ACC112 (cell line): ENCODE data around the gene CFAP70.

Experiments used
- H2AFZ ChIP-seq: fragments of 200-600 bp; sonication (generic); one replicate; pipeline ENCODE4 v1.6.0; 2017; ENCODE audit warnings: antibody characterized with exemption, low read length; ENCODE audit not compliant: unreplicated experiment
- H3K27ac ChIP-seq: fragments of 200-600 bp; sonication (generic); 2 replicates; pipeline ENCODE4 v1.5.1; 2014; ENCODE audit warnings: low read depth, mild to moderate bottlenecking, antibody characterized with exemption, low read length, moderate library complexity
- H3K27me3 ChIP-seq: fragments of 200-600 bp; sonication (generic); 2 replicates; pipeline ENCODE4 v1.6.1; 2014; ENCODE audit warnings: mild to moderate bottlenecking, antibody characterized with exemption, low read length, moderate library complexity, mixed read lengths; ENCODE audit not compliant: insufficient read depth
- H3K36me3 ChIP-seq: fragments of 200-600 bp; sonication (generic); 2 replicates; pipeline ENCODE4 v1.6.1; 2016; ENCODE audit warnings: mild to moderate bottlenecking, antibody characterized with exemption, low read length, moderate library complexity, mixed read lengths; ENCODE audit not compliant: insufficient read depth
- H3K4me1 ChIP-seq: fragments of 200-600 bp; sonication (generic); one replicate; pipeline ENCODE4 v1.6.1; 2016; ENCODE audit warnings: low read length, mixed read lengths; ENCODE audit not compliant: insufficient read depth, unreplicated experiment, control insufficient read depth
- H3K4me3 ChIP-seq: fragments of 200-600 bp; sonication (generic); 2 replicates; pipeline ENCODE4 v1.5.1; 2014; ENCODE audit warnings: mild to moderate bottlenecking, low read depth, low read length
- H3K79me2 ChIP-seq: fragments of 200-600 bp; sonication (generic); one replicate; pipeline ENCODE4 v1.6.0; 2016; ENCODE audit warnings: low read length; ENCODE audit not compliant: control insufficient read depth, unreplicated experiment, insufficient read depth

Gene CFAP70

GRCh38 chr10:73386583-73386982 is 27.9 kb upstream of the CFAP70 start:
- Histone ChIP-seq H3K4me3 (no peak overlapping the region), H2AFZ (no peak overlapping the region), H3K4me1 (no peaks in the 10 kb centered on the region), H3K36me3 (peaks cover 32% of the 10 kb centered on the region), H3K27me3 (no peaks in the 10 kb centered on the region), H3K27ac (no peak overlapping the region), H3K79me2 (peaks cover 11% of the 10 kb centered on the region)

GRCh38 chr10:73379064-73379748 is 20.5 kb upstream of the CFAP70 start:
- H3K79me2 ChIP-seq, result no peaks in the 10 kb centered on the region
- H3K4me3 ChIP-seq, result no peak overlapping the region
- H3K4me1 ChIP-seq, result peaks cover 3% of the 10 kb centered on the region
- H3K36me3 ChIP-seq, result peaks cover 37% of the 10 kb centered on the region
- H3K27ac ChIP-seq, result no peak overlapping the region
- H2AFZ ChIP-seq, result no peak overlapping the region
- no peaks in the 10 kb centered on the region for H3K27me3 ChIP-seq

- Histone ChIP-seq H3K36me3 (peaks cover 24% of the 10 kb centered on the region), H3K27me3 (no peaks in the 10 kb centered on the region)
Observed at GRCh38 chr10:73376679-73377078, 18.0 kb upstream of the CFAP70 start.

DNA sequence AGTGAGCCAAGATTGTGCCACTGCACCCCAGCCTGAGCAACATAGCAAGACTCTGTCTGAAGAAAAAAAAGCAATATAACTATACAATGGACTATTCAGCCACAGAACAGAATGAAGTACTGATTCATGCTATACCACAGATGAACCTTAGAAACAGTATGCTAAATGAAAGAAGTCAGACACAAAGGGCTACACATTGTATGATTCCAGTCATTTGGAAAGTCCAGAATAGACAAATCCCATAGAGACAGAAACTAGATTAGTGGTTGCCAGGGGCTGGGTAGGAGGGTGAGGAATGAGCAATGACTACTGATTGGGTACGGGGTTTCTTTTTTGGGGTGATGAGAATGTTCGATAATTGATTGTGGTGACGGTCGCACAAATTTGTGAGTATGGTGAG is 9.6 kb upstream of the CFAP70 start:
- no peaks in the 10 kb centered on the region for H3K27me3 ChIP-seq
- no peaks in the 10 kb centered on the region for H3K4me1 ChIP-seq
- peaks cover 25% of the 10 kb centered on the region for H3K36me3 ChIP-seq
- no peak overlapping the region for H2AFZ ChIP-seq
- H3K79me2 ChIP-seq, result no peaks in the 10 kb centered on the region
- H3K4me3 ChIP-seq, result no peak overlapping the region
- H3K27ac ChIP-seq, result no peak overlapping the region

More at GRCh38 chr10:73376679-73377078, 18.0 kb upstream of the CFAP70 start:
- Histone ChIP-seq H3K4me1 (peaks cover 3% of the 10 kb centered on the region), H3K27ac (no peak overlapping the region), H3K4me3 (no peak overlapping the region), H2AFZ (no peak overlapping the region), H3K79me2 (no peaks in the 10 kb centered on the region)

DNA sequence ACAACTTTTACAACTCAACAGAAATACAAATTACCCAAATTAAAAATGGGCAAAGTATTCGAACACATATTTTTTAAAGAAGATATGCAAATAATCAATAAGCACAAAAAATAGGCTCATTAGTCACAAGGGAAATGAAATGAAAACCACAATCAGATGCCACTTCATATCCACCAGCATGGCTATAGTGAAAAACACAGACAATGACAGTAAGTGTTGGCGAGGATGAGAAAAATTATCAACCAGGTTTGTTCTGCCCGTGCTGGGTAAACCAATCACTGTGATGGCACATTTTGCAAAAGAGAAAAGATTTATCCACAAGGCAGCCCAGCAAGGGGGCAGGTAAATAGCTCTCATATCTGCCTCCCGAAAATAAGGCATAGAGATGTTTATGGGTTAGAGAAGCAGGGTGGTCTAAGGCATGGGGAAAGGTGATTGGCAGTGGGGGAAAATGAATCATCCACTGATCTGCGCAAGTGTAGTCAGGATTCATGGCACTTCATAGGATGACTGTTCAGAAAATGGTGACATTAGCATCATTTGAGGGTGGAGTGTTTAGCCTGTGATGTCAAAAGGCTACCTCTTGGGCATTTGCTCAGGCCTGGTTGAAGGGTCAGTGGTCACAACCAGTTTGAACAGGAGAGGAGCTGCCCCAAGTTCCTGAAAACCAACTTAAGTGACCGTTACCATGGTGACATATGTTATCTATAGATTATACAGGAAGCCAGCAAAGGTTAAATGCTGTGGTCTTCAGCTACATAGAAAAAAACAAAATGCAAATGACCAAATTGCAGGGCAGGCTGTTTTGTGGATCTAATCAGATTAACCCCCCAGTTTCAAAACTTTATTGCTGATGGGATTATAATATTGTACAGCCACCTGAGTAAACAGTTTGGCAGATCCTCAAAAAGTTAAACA is 8.0 kb upstream of the CFAP70 start:
- H2AFZ ChIP-seq, result no peak overlapping the region
- H3K27ac ChIP-seq, result no peak overlapping the region
- H3K27me3 ChIP-seq, result no peaks in the 10 kb centered on the region
- no peaks in the 10 kb centered on the region for H3K4me1 ChIP-seq
- H3K4me3 ChIP-seq, result no peak overlapping the region
- peaks cover 28% of the 10 kb centered on the region for H3K36me3 ChIP-seq
- H3K79me2 ChIP-seq, result no peaks in the 10 kb centered on the region

DNA sequence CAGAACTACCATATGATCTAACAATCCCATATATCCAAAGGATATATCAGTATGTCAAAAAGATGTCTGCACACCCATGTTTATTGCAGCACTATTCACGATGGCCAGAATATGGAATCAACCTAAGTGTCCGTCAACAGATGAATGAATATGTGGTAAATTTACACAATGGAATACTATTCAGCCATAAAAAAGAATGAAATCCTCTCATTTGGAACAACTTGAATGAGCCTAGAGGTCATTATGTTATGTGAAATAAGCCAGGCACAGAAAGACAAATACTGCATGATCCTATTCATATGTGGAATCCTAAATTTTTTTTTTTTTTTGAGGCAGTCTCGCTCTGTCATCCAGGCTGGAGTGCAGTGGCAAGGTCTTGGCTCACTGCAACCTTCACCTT is 6.3 kb upstream of the CFAP70 start:
- H3K27ac ChIP-seq, result no peak overlapping the region
- H3K27me3 ChIP-seq, result no peaks in the 10 kb centered on the region
- peaks cover 28% of the 10 kb centered on the region for H3K36me3 ChIP-seq
- H2AFZ ChIP-seq, result no peak overlapping the region
- no peak overlapping the region for H3K4me3 ChIP-seq
- H3K4me1 ChIP-seq, result no peaks in the 10 kb centered on the region
- no peaks in the 10 kb centered on the region for H3K79me2 ChIP-seq

DNA sequence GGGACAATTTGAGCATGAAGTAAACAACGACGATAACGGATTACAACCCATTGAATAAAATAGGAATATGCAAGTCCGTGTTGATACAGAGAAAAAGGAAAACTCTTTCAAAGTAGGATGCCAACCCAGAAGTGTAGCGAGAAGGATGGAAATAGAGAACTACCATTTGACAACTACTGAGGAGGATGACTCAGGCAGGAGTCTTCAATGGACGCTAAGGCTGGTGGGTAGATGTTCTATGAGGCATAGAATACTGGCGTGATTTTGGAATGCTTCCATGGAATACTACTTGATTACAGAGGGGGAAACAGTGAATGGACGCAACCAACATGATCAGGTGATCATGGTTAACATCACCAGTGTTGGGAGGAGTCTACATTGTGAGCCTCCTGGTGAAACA is 828 bp upstream of the CFAP70 start:
- H3K27me3 ChIP-seq, result no peaks in the 10 kb centered on the region
- no peak overlapping the region for H3K27ac ChIP-seq
- H3K4me3 ChIP-seq, result peak overlapping the region; percentile 77
- H2AFZ ChIP-seq, result peak overlapping the region; percentile 91
- peaks cover 4% of the 10 kb centered on the region for H3K36me3 ChIP-seq
- H3K4me1 ChIP-seq, result peaks cover 4% of the 10 kb centered on the region
- no peaks in the 10 kb centered on the region for H3K79me2 ChIP-seq

- peak overlapping the region; percentile 77 for H3K4me3 ChIP-seq
- H3K27ac ChIP-seq, result no peak overlapping the region
- no peaks in the 10 kb centered on the region; the same call in 1 of the 2 replicates for H3K36me3 ChIP-seq
- H2AFZ ChIP-seq, result peak overlapping the region; percentile 91
- H3K79me2 ChIP-seq, result no peaks in the 10 kb centered on the region
- H3K4me1 ChIP-seq, result peaks cover 4% of the 10 kb centered on the region
- H3K27me3 ChIP-seq, result no peaks in the 10 kb centered on the region
Observed at GRCh38 chr10:73357821-73358220, 843 bp downstream of the CFAP70 start.

DNA sequence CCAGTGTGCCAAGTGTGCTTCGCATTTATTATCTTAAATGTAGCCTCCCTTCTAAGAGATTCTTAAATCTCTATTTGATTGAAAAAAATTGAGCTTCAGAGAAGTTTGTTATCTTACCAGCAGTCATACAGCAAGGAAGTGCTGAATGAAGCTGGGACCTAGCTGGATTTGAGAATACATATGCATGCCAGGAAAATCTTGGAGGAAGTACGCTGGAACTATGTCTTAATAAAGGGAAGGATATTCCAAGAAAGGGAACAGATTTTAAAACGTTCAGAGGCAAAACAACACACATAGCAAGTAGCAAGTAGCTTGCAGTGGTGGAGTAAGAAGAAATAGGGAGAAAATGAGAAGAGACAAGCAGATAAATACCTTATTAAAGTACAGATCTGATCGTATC is 1.5 kb downstream of the CFAP70 start:
- Histone ChIP-seq H3K36me3 (no peaks in the 10 kb centered on the region), H3K27me3 (no peaks in the 10 kb centered on the region), H3K27ac (no peak overlapping the region), H2AFZ (peak overlapping the region; percentile 91), H3K4me3 (no peak overlapping the region), H3K4me1 (peaks cover 4% of the 10 kb centered on the region), H3K79me2 (no peaks in the 10 kb centered on the region)

GRCh38 chr10:73344269-73344668 is 14.4 kb downstream of the CFAP70 start:
- H3K4me1 ChIP-seq, result no peaks in the 10 kb centered on the region
- H3K36me3 ChIP-seq, result no peaks in the 10 kb centered on the region
- H2AFZ ChIP-seq, result no peak overlapping the region
- no peak overlapping the region for H3K27ac ChIP-seq
- H3K27me3 ChIP-seq, result no peaks in the 10 kb centered on the region
- no peak overlapping the region for H3K4me3 ChIP-seq
- no peaks in the 10 kb centered on the region for H3K79me2 ChIP-seq

DNA sequence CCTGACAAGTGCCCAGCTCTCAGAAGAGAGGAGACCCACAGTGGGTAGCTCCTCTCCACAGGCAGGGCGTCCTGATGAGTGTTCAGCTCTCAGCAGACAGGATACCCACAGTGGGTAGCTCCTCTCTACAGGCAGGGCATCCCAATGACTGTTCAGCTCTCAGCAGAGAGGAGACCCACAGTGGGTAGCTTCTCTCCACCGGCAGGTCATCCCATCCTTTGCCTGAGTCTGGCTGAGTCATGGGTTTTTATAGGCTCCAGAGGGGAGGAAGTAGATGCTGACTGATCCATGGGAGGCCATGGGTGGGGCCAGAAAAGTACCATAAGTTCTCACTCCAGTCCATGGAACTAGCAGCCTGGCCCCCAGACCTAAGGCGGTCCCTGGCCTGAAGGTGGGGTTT is 18.5 kb downstream of the CFAP70 start:
- Histone ChIP-seq H3K36me3 (no peaks in the 10 kb centered on the region), H2AFZ (no peak overlapping the region), H3K4me3 (no peak overlapping the region), H3K79me2 (no peaks in the 10 kb centered on the region), H3K27me3 (no peaks in the 10 kb centered on the region), H3K27ac (no peak overlapping the region), H3K4me1 (no peaks in the 10 kb centered on the region)
